Measurements from ENCODE around the gene C16orf92. TPM values are rescaled to one million over a fixed set of nuclear protein-coding genes. Genes with fewer than 3 reads are reported as not detected.
"Not testable (repeated sequence)": the region's sequence is repeated elsewhere in the genome, so short reads cannot be mapped to it uniquely, and the experiment has no call there.

The C16orf92 gene
- polyA plus RNA-seq, 10 donors, result not detected

- no peak for DNase-seq
Measured at GRCh38 chr16:30025574-30025973, 2.6 kb downstream of the C16orf92 start.

GRCh38 chr16:30026449-30026848 is 3.5 kb downstream of the C16orf92 start:
- DNase-seq, result no peak

DNA sequence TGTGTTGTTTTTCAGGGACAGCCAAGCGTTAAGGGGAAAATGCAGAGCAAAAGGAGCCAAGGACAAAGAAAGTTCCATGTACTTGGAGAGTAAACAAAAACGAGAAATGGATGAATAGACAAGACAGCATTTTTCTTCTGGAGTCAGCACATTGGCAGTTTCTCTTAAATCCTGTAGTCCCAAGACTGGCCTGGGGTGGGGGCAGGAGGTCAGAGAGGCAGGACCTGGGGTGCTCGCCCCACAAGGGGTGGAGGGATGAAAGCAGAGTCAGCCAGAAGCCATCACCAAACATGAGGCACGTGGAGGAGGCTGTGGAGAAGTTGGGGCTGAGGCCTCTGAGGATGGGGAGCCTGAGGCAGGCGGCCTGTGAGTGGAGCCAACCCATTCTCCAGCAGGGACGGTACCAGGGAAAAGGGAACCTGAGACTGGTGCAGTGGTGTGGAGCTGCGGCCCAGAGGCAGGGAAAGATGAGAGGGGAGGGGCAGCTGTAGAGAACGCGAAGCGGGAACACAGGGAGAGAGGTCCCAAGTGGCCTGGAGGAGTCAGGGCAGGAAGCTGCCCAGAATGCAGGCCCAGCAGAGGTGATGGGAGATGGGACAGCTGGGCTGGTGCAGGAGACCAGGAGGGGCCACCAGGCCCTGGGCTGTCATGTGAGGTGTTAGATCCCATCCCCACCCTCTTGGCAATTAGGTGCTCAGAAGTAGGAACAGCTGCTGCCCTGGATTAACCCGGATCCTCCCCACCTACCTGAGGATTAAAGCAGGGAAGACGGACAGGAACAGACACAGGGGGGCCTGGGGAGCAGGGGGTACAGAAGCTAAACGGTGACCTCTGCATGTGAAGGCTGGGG is 4.8 kb downstream of the C16orf92 start:
- DNase-seq, result no peak

DNA sequence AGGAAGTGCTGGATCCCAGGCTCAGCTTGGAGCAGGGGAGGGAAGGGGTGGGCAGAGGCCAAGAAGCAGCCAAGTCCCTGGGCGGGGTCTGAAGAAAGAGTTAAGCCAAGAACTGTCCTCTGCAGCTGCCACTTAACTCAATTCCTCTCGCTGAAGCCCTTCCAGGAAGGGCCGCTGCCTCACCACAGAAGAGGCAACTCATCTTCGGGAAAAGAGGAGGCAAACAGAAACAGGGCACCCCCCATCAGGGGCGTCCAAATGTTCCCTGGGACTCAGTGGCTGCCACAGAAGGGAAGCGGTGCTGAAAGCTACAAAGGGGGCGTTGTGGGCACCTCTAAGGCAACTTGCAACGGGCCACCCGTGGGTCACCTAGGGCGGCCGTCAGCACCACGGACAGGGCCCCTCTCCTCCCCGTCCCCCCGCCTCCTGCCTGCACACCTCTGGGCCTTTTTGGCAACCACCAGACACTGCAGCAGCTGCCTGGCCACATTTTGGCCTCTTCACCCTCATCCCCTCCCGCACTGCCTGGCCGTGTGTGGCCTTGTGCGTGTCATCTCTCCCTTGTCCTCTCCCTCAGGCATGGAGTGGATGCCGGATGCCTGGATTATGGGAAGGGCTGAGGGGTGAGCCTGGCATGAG is 5.6 kb downstream of the C16orf92 start:
- peak in 2 of 3 donors; percentile 46 to 61 for DNase-seq

DNA sequence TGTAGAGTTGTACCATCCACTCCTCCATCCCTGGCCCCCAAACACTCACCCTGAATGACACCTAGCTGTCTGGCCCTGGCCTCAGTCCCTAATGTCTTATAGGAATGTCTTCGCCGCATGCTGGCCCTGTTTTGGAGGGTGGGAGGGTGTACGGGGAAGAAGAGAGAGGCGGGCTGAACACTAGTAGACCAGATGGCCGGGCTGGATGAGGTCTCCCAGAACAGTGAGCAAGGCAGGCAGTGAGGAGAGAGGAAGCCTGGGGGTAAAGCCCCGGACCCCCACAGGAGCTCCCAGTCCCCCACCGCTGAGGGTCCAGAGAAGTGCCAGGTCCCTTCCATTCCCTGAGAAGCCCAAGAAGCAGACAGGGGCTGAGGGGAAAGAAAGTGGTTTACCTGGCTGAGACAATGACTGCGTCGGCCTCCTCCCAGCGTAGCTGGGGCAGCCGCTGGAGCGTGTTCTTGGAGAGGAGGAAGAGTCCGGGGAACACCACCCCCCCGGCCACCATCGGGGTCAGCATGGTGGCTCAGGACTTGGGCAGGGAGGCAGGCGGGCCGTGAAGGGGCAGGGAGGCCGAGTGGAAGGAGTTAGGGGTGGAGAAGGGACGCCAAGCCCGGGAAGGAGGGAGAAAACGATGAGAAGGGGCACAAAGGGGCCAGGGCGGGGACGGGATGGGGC is 7.2 kb downstream of the C16orf92 start:
- DNase-seq, result no peak

GRCh38 chr16:30030841-30031413 is 7.9 kb downstream of the C16orf92 start, which contains the start of gene TLCD3B:
TSS of gene TLCD3B (minus strand) at chr16:30031271. CDS start at chr16:30030527, 744 bp downstream.
- no peak for DNase-seq

GRCh38 chr16:30031477-30031918 is 8.5 kb downstream of the C16orf92 start:
- no peak for DNase-seq

DNA sequence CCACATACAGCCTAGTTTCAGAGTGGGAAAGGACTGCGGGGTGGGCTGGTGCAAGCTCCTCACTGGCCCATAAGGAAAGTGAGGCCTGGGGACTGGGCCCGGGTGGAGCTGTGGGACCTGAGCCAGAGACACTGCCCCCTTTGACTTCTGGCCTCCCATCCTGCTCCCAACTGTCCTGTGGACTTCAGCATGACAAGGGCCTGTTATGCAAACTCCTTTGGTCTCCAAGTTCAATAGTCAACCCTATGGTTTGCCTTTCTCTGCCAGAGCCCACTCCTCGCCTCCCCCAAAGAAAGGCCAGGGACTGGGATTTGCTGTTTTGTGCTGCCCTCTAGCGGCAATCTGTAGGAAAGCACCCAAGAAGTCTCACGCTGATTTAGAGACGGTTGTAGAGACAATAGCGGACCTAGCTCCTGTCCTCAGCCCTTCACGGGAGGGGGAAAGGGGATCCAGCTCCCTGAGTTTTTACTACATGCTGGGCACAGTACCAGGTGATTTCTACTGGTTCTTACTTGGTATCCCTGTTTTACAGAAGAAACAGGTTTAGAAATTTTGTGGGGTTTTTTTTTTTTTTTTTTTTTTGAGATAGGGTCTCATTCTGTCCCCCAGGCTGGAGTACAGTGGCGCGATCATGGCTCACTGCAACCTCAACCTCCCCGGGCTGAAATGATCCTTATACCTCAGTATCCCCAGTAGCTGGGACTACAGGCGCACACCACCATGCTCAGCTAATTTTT is 9.3 kb downstream of the C16orf92 start:
- DNase-seq, result peak in 2 of 3 donors; percentile 50

GRCh38 chr16:30033270-30033669 is 10.3 kb downstream of the C16orf92 start:
- DNase-seq, result no peak

DNA sequence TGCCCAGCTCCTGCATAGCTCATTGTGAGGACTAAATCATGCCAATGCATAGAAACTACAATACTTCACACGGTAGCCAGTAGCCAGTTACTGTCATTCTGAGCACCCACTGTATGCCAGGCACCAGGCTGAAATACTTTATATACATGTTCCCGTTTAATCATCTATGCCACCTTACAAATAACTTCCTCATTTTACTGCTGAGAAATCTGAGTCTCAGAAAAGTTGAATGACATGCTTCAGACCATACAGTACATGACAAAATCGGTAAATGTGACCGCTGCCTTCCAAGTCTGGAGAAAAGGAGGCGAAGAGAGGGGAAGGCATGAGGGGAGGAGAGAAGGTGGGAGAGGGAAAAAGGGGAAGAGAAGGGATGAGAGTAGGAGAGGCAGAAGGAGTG is 17.2 kb downstream of the C16orf92 start:
- DNase-seq, result no peak

GRCh38 chr16:30040690-30041089 is 17.7 kb downstream of the C16orf92 start:
- not testable (repeated sequence) for DNase-seq

DNA sequence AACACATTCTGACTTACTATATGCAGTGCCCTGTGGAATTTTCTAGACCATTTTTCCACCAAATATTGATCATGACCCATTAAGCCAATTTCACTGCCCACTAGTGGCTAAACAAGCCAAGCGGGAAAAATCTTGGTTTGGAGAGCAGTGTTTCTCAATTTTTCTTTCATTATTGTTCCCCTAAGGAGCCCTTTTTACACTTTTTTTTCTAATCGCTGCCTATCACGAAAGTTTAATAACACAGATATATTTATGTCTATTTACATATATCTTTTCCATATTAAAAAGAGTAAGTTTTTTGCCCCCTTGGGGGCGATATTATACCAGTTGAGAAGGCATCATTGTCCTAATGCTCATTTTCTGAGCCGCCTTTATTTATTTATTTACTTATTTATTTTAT is 18.8 kb downstream of the C16orf92 start:
- peak in 1 of 3 donors; percentile 45 for DNase-seq

- DNase-seq, result no peak
Measured at GRCh38 chr16:30046178-30046577, 23.2 kb downstream of the C16orf92 start.

DNA sequence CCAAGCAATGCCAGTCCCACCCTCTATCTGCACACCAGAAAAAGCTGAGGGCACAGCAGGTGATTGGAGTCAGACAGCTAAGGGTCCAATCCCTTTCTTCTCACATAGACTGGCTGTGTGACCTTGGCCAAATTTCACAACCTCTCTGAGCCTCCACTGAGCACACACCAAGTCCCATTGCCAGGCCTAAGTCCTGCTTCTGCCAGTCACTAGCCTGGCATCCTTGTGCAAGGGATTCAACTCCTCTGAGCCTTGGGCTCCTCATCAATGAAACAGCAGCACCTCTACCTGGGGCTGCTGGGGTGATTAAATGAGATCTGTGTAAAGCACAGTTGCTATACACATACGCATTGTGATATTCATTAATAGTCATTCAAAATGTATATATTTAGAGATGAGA is 23.6 kb downstream of the C16orf92 start:
- no peak for DNase-seq

DNA sequence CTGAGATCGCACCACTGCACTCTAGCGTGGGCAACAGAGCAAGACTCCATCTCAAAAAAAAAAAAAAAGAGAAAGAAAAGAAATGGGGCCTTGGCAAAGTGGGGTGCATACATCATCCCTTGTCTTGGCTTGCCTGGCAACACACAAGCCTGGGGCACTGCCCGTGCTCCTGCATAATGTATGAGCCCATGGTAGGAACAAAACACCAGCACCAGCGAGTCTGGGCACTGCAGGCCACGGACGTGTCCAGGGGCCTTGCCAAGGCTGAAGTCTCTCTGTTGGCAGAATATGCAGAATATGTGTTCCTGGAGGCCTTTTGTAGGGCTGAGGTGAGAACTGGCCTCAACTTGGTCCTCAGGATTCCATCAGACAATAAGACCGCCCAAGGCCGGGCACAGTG is 26.9 kb downstream of the C16orf92 start:
- DNase-seq, result no peak

DNA sequence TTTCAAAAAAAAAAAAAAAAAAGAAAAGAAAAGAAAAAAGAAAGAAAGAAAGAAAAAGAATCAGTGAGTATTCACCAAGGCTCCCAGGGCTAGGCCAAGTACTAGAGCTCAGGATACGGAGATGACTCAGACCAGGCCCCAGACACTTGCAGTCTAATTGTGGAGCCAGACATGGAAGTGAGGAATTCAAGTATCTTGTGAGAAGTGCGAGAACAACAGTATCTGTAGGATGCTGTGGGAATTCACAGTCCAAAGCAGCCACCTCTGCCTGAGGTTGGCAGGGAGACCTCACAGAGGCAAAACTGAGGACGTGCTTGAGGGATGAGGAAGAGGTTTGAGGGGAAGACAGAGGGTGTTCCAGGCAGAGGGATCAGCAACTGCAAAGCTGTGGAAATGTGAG is 28.5 kb downstream of the C16orf92 start:
- DNase-seq, result no peak

DNA sequence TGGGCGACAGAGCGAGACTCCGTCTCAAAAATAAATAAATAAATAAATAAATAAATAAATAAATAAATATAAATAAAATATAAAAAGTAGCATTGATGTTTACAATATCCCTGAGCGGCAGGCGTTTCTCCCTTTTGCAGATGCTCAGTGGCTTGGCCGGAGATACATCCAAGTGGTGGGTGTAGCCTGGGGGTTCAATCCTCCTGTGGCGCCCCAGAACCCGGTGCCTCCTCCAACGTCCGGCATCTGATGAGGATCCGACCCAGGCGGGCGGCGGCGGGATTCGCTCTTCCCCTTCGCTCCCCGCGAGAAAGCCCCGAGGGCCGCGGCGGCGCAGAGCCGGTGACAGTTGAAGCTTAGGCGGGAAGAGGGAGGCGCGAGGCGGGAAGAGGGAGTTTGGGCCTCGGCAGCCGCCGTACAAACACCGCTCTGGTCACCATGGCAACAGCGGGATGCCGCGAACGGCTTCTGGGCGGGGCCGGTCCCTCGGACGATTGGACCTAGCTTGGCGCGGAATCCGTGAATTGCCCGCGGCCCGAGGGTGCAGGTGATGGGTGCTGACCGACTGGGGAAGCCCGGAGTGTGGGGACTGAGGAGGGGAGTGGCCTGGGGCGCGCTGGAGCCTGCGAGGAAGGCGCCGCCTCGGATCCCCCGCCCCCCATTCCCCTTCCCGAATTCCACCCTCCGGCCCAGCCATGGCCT is 29.8 kb downstream of the C16orf92 start:
- peak; percentile 90 to 97 (median 93) for DNase-seq

DNA sequence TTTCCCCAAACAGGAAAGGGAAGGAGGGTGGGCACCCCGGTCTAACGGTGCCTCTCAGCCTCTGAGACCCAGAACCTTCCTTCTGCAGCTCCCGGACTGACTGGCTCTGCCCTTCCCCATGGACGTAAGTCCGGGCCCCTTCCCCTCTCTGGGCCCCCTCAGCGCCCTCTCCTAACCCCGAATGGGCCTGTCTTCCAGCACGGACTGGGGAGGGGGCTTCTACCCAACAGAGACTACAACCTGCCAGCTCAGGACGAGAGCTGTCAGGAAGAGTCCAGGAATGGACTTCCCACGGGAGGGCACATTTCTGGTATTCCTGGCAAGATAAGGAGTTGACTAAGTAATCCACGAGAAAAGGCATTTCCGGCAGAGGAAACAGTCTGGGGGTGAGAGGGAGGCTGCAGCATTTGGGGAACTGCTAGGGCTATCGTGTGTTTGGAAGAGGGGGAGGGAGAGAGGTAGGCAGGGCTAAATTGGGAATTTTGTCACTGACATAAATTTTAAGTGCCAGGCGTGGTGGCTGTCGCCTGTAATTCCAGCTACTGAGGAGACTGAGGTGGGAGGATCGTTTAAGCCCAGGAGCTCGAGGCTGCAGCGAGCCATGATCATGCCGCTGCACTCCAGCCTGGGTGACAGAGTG is 30.5 kb downstream of the C16orf92 start:
- DNase-seq, result no peak

GRCh38 chr16:30054451-30054850 is 31.5 kb downstream of the C16orf92 start:
- DNase-seq, result no peak

DNA sequence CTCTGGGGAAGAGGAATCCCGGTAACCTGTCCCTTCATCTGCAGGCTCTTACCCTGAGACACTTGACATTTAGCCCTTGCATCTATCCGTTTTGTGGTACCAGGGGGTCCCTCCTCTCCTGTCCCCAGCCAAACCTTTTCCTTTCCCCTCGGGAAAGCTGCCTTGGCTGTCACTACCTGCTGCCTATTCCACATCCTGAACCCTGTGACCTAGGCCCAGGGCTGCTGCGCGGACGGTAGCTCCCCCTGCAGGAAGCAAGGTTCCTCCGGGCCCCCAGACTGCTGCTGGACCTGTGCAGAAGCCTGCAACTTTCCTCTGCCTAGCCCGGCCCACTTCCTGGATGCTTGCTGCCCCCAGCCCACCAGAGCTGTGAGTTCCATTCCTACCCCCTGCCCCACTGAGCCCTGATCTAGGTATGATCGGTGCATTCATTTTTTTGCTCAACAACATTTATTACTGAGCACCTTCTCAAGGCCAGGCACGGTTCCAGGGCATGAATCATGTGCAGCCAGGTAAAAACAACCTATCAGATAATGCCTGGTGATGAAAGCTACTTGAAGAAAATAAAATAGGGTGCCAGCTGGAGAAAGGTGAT is 32.1 kb downstream of the C16orf92 start:
- DNase-seq, result no peak
